Measurements from ENCODE around the gene KANK4. TPM values are rescaled to one million over a fixed set of nuclear protein-coding genes. Genes with fewer than 3 reads are reported as not detected.
A peak's percentile ranks its signal among the peaks of the same experiment; 100 is the strongest.

The KANK4 gene
- total and polyA plus RNA-seq, 7 experiments from 2014 or later, result not detected

DNA sequence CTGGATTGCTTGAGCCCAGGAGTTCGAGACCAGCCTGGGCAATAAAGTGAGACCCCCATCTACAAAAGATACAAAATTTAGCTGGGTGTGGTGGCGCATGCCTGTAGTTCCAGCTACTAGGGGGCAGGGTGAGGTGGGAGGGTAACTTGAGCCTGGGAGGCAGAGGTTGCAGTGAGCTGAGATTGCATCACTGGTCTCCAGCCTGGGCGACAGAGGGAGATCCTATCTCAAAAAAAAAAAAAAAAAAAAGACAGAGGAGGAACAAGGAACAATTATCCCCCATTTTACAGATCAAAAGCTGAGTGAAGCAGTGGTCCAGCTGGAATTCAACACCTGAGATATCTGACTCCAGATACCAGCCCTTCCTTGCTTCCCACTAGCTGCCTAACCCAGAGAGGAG is 89.8 kb downstream of the KANK4 start:
- Histone ChIP-seq H3K4me3 (ENCODE audit: low read length) (no peak overlapping the region), H3K9me3 (ENCODE audit: control insufficient read depth in 2 of 3, low read length in 3 of 3) (no peaks in the 10 kb centered on the region), H3K27ac (ENCODE audit: low read depth, low read length) (no peak overlapping the region), H3K4me1 (ENCODE audit: control insufficient read depth in 2 of 2, insufficient read depth in 2 of 2, low read length in 2 of 2) (no peaks in the 10 kb centered on the region), H3K36me3 (ENCODE audit: control insufficient read depth in 2 of 3, insufficient read depth in 3 of 3, low read length in 3 of 3) (no peaks in the 10 kb centered on the region), H3K27me3 (ENCODE audit: control insufficient read depth in 2 of 2, insufficient read depth in 2 of 2, low read length in 2 of 2) (no peaks in the 10 kb centered on the region)
- Mint-ChIP-seq H3K9me3 (no peaks in the 10 kb centered on the region), H3K4me1 (peaks cover 0 to 2% (median 0%) of the 10 kb centered on the region in 7 donors), H3K4me3 (no peak overlapping the region), H3K27ac (no peak overlapping the region), H3K27me3 (peaks cover 0 to 5% (median 0%) of the 10 kb centered on the region in 5 donors), H3K36me3 (no peaks in the 10 kb centered on the region)
- ChIA-PET POLR2A (no interaction called here), CTCF (no interaction called here)
- intact Hi-C loops (cut with micrococcal nuclease), result no loop called here
- no peak for DNase-seq
- no peak for ATAC-seq

DNA sequence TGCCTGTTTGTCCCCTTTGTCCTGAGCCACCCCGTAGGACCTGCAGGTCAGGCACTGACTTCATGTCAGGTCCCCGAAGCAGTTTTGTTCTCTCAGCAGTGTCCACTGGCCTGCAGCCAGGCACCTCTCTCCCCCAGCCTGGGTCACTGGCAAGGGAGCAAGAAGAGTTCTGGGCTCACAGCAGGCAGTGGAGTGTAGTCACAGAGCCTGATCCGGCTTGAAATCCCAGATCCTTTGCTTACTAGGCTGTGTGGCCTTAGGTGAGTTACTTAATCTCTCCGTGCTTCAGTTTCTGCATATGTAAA is 90.4 kb downstream of the KANK4 start:
- CTCF ChIA-PET, result no interaction called here
- Histone ChIP-seq H3K9me3 (ENCODE audit: control insufficient read depth in 2 of 3, low read length in 3 of 3) (no peaks in the 10 kb centered on the region), H3K4me1 (ENCODE audit: control insufficient read depth in 2 of 2, insufficient read depth in 2 of 2, low read length in 2 of 2) (no peaks in the 10 kb centered on the region), H3K27me3 (ENCODE audit: control insufficient read depth in 2 of 2, insufficient read depth in 2 of 2, low read length in 2 of 2) (no peaks in the 10 kb centered on the region), H3K4me3 (ENCODE audit: low read length) (no peak overlapping the region), H3K27ac (ENCODE audit: low read depth, low read length) (no peak overlapping the region), H3K36me3 (ENCODE audit: control insufficient read depth in 2 of 3, insufficient read depth in 3 of 3, low read length in 3 of 3) (no peaks in the 10 kb centered on the region)
- DNase-seq (no peak), ATAC-seq (no peak)
- Mint-ChIP-seq H3K36me3 (no peaks in the 10 kb centered on the region), H3K27ac (no peak overlapping the region), H3K9me3 (no peaks in the 10 kb centered on the region), H3K27me3 (peaks cover 0 to 5% (median 0%) of the 10 kb centered on the region in 5 donors), H3K4me1 (no peaks in the 10 kb centered on the region), H3K4me3 (no peak overlapping the region)
- intact Hi-C loops (cut with micrococcal nuclease), result no loop called here
- POLR2A ChIA-PET, result no interaction called here

DNA sequence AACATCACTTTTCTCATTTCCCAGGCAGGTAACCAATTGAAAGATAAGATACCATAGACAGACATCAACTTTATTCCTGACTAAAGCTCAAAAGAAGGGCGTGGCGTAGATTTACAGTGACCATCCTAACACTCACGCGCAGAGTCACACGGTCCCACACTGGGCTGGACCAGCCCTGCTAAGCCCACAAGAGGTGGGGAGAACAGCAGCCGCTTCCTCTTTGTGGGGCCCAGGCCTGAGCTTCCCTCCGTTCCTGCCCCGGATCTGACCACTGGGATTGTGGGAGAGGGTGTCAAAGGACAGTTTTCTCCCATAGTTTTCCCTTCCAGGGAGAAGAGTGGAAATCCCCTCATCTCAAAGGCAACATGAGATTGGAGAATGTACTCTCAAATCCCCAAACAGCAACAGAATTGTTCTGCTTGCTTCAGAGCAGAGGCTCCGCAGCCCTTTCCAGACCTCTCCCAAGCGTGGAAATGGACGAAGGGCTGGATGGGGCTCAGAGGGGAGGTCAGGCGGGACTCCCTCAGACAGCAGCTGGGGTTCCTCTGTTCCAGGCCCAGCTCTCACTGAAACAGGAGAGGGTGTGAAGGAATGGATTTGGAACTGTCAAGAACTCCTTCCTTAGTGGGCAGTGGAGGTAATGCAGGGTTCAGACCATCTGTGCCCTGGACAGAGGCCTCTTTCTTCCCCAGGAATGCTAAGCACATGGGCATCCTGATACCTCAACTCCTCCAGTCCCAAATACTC is 90.9 kb downstream of the KANK4 start:
- Histone ChIP-seq H3K4me3 (ENCODE audit: low read length) (no peak overlapping the region), H3K9me3 (ENCODE audit: control insufficient read depth in 2 of 3, low read length in 3 of 3) (no peaks in the 10 kb centered on the region), H3K27me3 (ENCODE audit: control insufficient read depth in 2 of 2, insufficient read depth in 2 of 2, low read length in 2 of 2) (no peaks in the 10 kb centered on the region), H3K36me3 (ENCODE audit: control insufficient read depth in 2 of 3, insufficient read depth in 3 of 3, low read length in 3 of 3) (no peaks in the 10 kb centered on the region), H3K4me1 (ENCODE audit: control insufficient read depth in 2 of 2, insufficient read depth in 2 of 2, low read length in 2 of 2) (no peaks in the 10 kb centered on the region), H3K27ac (ENCODE audit: low read depth, low read length) (no peak overlapping the region)
- Mint-ChIP-seq H3K4me1 (no peaks in the 10 kb centered on the region), H3K9me3 (no peaks in the 10 kb centered on the region), H3K4me3 (no peak overlapping the region), H3K27ac (no peak overlapping the region), H3K36me3 (no peaks in the 10 kb centered on the region), H3K27me3 (peaks cover 0 to 5% (median 0%) of the 10 kb centered on the region in 5 donors)
- DNase-seq (no peak), ATAC-seq (peak; percentile 67)
- intact Hi-C loops (cut with micrococcal nuclease), result no loop called here
- CTCF ChIA-PET, result no interaction called here
- POLR2A ChIA-PET, result no interaction called here

DNA sequence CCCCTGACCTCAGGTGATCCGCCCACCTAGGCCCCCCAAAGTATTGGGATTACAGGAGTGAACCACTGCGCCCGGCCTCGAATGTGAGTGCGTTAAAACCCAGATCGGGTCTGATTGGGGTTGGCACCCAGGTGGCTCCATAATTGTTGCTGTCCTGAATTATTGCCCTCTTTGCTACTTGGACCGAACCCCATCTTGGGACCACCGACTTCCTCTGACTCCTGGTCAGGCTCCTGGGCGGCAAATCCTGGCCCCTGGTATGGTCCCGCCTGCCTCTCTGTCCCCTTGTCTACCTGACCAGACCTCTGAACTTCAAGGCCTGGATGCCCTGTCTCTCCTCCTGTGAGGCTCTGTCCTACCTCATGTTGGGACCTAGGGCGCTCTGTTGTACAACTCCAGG is 91.7 kb downstream of the KANK4 start:
- H3K36me3 ChIP-seq (ENCODE audit: control insufficient read depth in 2 of 3, insufficient read depth in 3 of 3, low read length in 3 of 3), result no peaks in the 10 kb centered on the region
- intact Hi-C loops (cut with micrococcal nuclease), result no loop called here
- peaks cover 0 to 4% (median 0%) of the 10 kb centered on the region in 5 donors for H3K27me3 Mint-ChIP-seq
- no peaks in the 10 kb centered on the region for H3K9me3 Mint-ChIP-seq
- no peaks in the 10 kb centered on the region for H3K36me3 Mint-ChIP-seq
- DNase-seq (no peak), ATAC-seq (no peak)
- ChIA-PET CTCF (no interaction called here), POLR2A (no interaction called here)
- H3K4me3 ChIP-seq (ENCODE audit: low read length), result no peak overlapping the region
- H3K4me3 Mint-ChIP-seq, result no peak overlapping the region
- H3K4me1 ChIP-seq (ENCODE audit: control insufficient read depth in 2 of 2, insufficient read depth in 2 of 2, low read length in 2 of 2), result no peaks in the 10 kb centered on the region
- no peaks in the 10 kb centered on the region for H3K9me3 ChIP-seq (ENCODE audit: control insufficient read depth in 2 of 3, low read length in 3 of 3)
- H3K27ac Mint-ChIP-seq, result no peak overlapping the region
- no peaks in the 10 kb centered on the region for H3K27me3 ChIP-seq (ENCODE audit: control insufficient read depth in 2 of 2, insufficient read depth in 2 of 2, low read length in 2 of 2)
- no peaks in the 10 kb centered on the region for H3K4me1 Mint-ChIP-seq
- no peak overlapping the region for H3K27ac ChIP-seq (ENCODE audit: low read depth, low read length)

DNA sequence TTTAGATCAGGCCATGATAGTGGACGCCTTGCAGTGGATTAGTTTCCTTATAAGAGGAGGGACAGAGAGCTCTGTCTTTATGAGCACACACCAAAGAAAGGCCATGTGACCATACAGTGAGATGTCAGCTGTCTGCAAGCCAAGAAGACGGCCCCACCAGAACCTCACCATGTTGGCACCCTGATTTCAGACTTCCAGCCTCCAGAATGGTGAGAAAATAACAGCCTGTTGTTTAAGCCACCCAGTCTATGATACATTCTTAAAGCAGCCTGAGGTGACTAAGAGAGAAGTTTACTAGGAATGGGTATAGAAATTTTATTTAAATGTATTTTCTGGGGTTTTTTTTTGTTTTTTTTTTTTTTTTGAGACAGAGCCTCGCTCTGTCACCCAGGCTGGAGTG is 95.1 kb downstream of the KANK4 start:
- POLR2A ChIA-PET, result no interaction called here
- no peaks in the 10 kb centered on the region for H3K4me1 ChIP-seq (ENCODE audit: control insufficient read depth in 2 of 2, insufficient read depth in 2 of 2, low read length in 2 of 2)
- H3K36me3 Mint-ChIP-seq, result no peaks in the 10 kb centered on the region
- H3K4me3 ChIP-seq (ENCODE audit: low read length), result no peak overlapping the region
- no peaks in the 10 kb centered on the region for H3K27me3 ChIP-seq (ENCODE audit: control insufficient read depth in 2 of 2, insufficient read depth in 2 of 2, low read length in 2 of 2)
- ATAC-seq (no peak), DNase-seq (no peak)
- H3K36me3 ChIP-seq (ENCODE audit: control insufficient read depth in 2 of 3, insufficient read depth in 3 of 3, low read length in 3 of 3), result no peaks in the 10 kb centered on the region
- CTCF ChIA-PET, result no interaction called here
- intact Hi-C loops (cut with micrococcal nuclease), result no loop called here
- H3K27me3 Mint-ChIP-seq, result no peaks in the 10 kb centered on the region
- H3K27ac ChIP-seq (ENCODE audit: low read depth, low read length), result no peak overlapping the region
- H3K4me1 Mint-ChIP-seq, result no peaks in the 10 kb centered on the region
- H3K9me3 ChIP-seq (ENCODE audit: control insufficient read depth in 2 of 3, low read length in 3 of 3), result no peaks in the 10 kb centered on the region
- H3K4me3 Mint-ChIP-seq, result no peak overlapping the region
- no peak overlapping the region for H3K27ac Mint-ChIP-seq
- no peaks in the 10 kb centered on the region for H3K9me3 Mint-ChIP-seq

DNA sequence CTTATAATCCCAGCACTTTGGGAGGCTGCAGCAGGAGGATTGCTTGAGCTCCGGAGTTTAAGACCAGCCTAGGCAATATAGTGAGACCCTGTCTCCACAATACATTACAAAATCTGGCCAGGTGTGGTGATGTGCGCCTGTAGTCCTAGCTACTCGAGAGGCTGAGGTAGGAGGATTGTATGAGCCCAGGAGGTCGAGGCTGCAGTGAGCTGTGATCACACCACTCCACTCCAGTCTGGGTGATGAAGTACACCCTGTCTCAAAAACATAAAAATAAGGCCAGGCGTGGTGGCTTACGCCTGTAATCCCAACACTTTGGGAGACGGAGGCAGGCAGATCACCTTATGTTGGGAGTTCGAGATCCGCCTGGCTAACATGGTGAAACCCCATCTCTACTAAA is 96.9 kb downstream of the KANK4 start:
- ATAC-seq (no peak), DNase-seq (no peak)
- Histone ChIP-seq H3K4me1 (ENCODE audit: control insufficient read depth in 2 of 2, insufficient read depth in 2 of 2, low read length in 2 of 2) (no peaks in the 10 kb centered on the region), H3K36me3 (ENCODE audit: control insufficient read depth in 2 of 3, insufficient read depth in 3 of 3, low read length in 3 of 3) (no peaks in the 10 kb centered on the region), H3K9me3 (ENCODE audit: control insufficient read depth in 2 of 3, low read length in 3 of 3) (no peaks in the 10 kb centered on the region), H3K27ac (ENCODE audit: low read depth, low read length) (no peak overlapping the region), H3K27me3 (ENCODE audit: control insufficient read depth in 2 of 2, insufficient read depth in 2 of 2, low read length in 2 of 2) (no peaks in the 10 kb centered on the region), H3K4me3 (ENCODE audit: low read length) (no peak overlapping the region)
- Mint-ChIP-seq H3K4me3 (no peak overlapping the region), H3K27me3 (no peaks in the 10 kb centered on the region), H3K9me3 (no peaks in the 10 kb centered on the region), H3K4me1 (no peaks in the 10 kb centered on the region), H3K27ac (peak overlapping the region in 1 of 9 donors; percentile 41), H3K36me3 (no peaks in the 10 kb centered on the region)
- intact Hi-C loops (cut with micrococcal nuclease), result no loop called here
- ChIA-PET CTCF (no interaction called here), POLR2A (no interaction called here)

DNA sequence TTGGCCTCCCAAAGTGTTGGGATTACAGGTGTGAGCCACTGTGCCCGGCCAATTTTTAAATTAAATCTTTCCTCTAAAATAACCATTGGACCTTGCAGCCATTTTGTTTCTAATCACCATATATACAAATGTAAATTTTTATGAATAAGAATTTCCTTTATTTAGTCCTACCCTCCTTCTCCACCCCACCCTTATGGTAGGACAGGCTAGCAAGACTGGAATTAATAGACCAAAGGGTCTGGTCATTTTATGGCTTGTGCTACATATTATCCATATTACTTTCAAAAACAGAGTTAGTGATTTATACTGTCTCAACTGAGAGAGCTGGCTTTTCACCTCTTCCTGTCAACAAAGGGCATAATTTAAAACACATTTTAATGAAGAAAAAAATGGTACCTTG is 98.1 kb downstream of the KANK4 start:
- CTCF ChIA-PET, result no interaction called here
- Histone ChIP-seq H3K27ac (ENCODE audit: low read depth, low read length) (no peak overlapping the region), H3K9me3 (ENCODE audit: control insufficient read depth in 2 of 3, low read length in 3 of 3) (no peaks in the 10 kb centered on the region), H3K4me1 (ENCODE audit: control insufficient read depth in 2 of 2, insufficient read depth in 2 of 2, low read length in 2 of 2) (no peaks in the 10 kb centered on the region), H3K36me3 (ENCODE audit: control insufficient read depth in 2 of 3, insufficient read depth in 3 of 3, low read length in 3 of 3) (no peaks in the 10 kb centered on the region), H3K4me3 (ENCODE audit: low read length) (no peak overlapping the region), H3K27me3 (ENCODE audit: control insufficient read depth in 2 of 2, insufficient read depth in 2 of 2, low read length in 2 of 2) (no peaks in the 10 kb centered on the region)
- no peaks in the 10 kb centered on the region for H3K9me3 Mint-ChIP-seq
- ATAC-seq (no peak), DNase-seq (no peak)
- H3K4me1 Mint-ChIP-seq, result no peaks in the 10 kb centered on the region
- H3K27ac Mint-ChIP-seq, result no peak overlapping the region
- H3K27me3 Mint-ChIP-seq, result no peaks in the 10 kb centered on the region
- intact Hi-C loops (cut with micrococcal nuclease), result no loop called here
- no peaks in the 10 kb centered on the region for H3K36me3 Mint-ChIP-seq
- H3K4me3 Mint-ChIP-seq, result no peak overlapping the region
- POLR2A ChIA-PET, result no interaction called here
